Body of pancreas (tissue), 4 donors: Measurements from ENCODE around the gene GPR158.

Experiments
- POLR2A ChIP-seq, 3 donors: fragments of 450-650 bp; IDR thresholded peaks; one replicate each; pipeline ENCODE4 v1.6.1; 2016; ENCODE audit warnings: antibody characterized with exemption in 3 of 3, mild to moderate bottlenecking in 2 of 3
- TF ChIP-seq, protein P1 (sequence below), 7 experiments: fragments of 450-650 bp in 4 of 7; fragments of 200-600 bp in 3 of 7; sonication (generic) in 3 of 7; IDR thresholded peaks; one replicate each; pipeline ENCODE4 v1.5.1; 2016 to 2019; ENCODE audit warnings: antibody characterized with exemption in 7 of 7

DNA sequence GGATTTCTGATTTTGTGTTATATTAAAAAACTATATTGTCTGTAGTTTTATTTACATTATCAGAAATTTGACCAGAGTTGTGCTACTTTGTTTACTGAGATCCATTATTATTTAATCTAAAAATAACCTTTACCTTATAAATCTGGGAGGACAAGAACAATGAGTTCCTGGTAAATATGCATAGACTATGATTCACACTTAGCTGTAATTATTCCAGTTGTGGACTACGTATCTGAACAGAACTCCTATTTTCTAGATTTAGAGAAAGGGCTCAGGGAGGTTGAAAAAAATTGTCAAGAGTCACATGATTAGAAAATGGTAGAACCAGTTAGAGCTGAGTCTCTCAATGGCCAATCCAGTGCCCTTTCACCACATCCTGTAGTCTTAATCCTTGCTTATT is 4.2 kb upstream of the GPR158 start:
- TF ChIP-seq, protein P1, sequence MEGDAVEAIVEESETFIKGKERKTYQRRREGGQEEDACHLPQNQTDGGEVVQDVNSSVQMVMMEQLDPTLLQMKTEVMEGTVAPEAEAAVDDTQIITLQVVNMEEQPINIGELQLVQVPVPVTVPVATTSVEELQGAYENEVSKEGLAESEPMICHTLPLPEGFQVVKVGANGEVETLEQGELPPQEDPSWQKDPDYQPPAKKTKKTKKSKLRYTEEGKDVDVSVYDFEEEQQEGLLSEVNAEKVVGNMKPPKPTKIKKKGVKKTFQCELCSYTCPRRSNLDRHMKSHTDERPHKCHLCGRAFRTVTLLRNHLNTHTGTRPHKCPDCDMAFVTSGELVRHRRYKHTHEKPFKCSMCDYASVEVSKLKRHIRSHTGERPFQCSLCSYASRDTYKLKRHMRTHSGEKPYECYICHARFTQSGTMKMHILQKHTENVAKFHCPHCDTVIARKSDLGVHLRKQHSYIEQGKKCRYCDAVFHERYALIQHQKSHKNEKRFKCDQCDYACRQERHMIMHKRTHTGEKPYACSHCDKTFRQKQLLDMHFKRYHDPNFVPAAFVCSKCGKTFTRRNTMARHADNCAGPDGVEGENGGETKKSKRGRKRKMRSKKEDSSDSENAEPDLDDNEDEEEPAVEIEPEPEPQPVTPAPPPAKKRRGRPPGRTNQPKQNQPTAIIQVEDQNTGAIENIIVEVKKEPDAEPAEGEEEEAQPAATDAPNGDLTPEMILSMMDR (IDR thresholded peaks at IDR 0.05) = no peak
- TF ChIP-seq POLR2A (IDR thresholded peaks at IDR 0.05) = no peak
